A204.1 (cell line): ENCODE measurements around the gene CHD2.
"Not testable (repeated sequence)": the region's sequence is repeated elsewhere in the genome, so short reads cannot be mapped to it uniquely, and the experiment has no call there.

Experiments
- FAIRE-seq: peaks from 2 replicates; lab custom pipeline; 2012; peaks lifted over from hg19 to GRCh38; lab: Jason Lieb, UNC

CHD2 gene

GRCh38 chr15:93020976-93021772 lies 121.0 kb downstream of the CHD2 start:
- FAIRE-seq: no peak

GRCh38 chr15:93024293-93024692 lies 124.2 kb downstream of the CHD2 start:
- no peak for FAIRE-seq

DNA sequence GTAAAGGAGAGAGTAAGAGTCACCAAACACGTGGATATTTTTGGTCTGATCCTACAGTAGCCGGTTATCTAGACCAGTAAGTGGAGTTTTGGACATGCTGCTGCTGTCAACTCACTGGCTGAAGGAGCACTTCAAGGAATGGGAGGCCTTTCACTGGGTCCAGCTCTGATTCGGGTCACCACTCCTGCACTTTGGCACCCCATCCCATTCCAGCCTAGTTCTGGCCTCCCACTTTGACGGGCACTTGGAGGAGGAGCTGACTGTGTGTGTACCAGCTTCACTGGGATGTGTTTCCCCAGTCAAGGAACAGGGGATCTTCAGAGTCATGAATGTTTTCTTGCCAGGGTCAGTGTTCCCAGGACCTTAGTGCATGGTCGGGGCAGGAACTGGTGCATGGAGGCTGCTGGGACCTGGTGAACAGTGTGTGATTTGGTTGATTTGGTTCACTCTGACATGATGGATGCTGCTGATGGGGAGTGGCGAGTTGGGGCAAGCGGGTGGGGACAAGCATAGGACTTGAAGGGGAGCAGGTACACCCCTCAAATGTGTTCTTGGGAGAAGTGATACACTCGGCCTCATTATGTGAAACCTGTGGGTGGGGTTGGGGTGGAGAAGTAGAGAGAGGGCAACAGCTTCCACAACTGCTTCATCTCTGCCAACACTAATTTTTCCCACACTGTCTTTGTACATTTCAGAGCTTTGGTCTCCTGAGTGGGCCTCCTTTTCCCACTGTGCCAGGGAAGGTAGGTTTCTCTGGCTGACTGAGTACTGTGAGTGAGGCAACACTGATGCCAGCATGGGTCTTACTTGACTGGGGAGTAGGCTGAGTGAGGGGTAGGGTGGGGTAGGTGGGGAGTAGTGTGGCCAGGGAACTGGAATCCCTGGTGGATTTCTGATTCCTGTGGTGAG lies 124.8 kb downstream of the CHD2 start:
- no peak for FAIRE-seq

- no peak for FAIRE-seq
Observed at GRCh38 chr15:93025625-93025982, 125.5 kb downstream of the CHD2 start.

GRCh38 chr15:93026380-93026817 lies 126.3 kb downstream of the CHD2 start:
- no peak for FAIRE-seq

- FAIRE-seq: no peak
Observed at GRCh38 chr15:93027413-93027812, 127.3 kb downstream of the CHD2 start.

- FAIRE-seq: no peak
Observed at GRCh38 chr15:93028111-93028631, 128.0 kb downstream of the CHD2 start.

DNA sequence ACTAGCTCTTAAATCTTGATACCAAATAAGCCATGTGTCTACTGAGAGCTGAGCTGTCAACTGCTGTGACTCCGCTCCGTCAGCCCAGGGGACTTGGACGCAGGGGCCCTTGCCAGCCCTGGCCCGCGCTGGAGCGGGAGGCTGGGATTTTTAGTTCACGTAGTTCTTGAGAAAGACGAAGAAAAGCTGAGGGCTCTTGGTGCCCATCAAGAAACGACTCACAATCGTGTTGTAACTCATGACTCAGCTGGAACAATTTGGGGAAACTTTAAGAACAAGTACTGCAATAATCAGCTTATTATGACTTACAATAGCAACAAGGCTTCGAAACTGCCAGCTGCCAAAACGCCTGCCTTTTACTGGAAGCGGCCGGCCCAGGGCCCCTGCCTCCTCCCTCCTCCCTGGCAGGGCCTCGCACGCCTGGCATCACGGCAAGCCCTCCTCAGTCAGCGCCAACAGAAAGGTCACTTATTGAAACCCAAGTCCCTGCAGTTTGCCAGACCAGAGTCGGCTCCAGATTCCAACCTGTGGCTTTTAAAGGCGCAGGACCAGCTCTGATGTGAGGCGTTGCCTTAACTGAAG lies 128.6 kb downstream of the CHD2 start:
- FAIRE-seq: no peak

DNA sequence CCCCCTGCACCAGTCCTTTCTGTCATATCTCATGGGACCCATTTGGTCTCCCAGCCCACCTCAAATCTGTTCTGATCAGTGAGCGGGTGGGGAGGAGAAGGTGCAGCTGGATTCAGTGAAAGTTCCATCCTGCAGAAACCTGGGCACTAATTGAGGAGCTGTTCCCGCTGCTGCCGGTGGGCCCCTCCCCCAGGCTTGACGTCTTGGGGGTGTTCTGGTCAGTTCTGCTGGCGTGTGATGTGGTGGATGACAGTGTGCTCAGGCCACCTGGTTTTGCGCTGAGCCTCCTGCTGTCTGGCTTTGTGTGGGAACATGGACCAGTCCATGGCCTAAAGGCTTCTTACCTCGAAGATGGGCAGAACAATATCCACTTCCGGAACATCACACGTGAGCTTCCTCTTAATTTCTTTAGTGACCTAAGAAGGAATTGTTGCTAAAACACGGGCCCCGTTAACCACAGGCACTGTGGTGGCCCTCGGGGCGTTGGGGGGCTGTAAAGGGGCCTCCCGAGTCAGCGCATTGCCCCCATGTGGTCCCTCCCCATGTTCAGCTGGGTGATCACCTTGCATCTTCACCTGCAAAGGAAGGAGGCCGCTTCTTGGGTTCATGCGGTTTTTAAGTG lies 129.2 kb downstream of the CHD2 start:
- FAIRE-seq: no peak

- FAIRE-seq: no peak
Observed at GRCh38 chr15:93029836-93030429, 129.8 kb downstream of the CHD2 start.

DNA sequence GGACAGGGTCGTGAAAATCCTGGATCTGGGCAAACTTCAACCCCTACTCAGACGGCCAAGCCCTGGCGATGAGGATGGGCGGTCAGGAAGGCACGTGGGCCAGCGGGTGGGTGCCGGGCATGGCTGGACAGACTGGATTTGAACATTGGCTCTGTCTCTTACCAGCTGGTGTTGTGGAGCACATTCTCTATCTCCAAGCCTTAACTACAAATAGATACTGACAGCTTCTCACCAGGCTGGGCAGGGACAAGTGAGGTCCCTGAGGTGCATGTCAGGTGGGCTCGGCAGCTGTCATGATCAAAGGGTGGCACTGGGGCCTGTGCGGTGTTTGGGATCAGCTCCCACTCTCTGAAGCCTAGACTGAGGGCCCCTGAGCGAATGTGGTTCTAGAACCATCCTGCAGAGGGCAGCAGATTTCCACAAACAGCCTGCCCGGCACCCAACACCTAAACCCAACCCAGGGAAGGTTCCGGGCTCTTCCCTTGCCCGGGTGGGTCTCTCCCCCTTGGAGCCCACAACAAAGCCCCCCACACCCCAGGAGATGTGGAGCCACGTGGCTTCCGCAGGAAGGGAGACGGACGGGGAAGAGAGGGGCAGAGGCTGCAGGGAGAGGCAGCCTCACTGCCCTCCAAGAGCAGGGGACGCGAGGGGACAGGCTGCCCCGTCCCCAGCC lies 130.4 kb downstream of the CHD2 start:
- FAIRE-seq: no peak

DNA sequence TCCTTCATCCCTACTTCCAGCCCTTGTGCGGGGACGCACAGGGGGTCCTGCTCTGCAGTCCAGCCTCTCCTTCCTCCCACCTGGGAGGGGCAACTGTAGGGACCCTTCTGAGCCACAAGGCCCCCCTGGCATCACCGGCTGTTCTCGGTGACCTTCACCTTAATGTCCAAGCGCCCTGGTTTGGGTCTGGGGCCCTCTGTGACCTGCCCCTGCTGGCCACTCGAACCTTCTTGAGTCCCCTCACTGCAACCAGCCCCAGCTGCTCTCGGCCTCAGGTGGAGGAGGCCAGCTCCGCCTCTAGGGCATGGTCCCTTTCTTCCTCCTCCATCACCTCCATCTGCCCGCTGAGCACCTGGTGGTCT lies 131.0 kb downstream of the CHD2 start:
- no peak for FAIRE-seq

GRCh38 chr15:93031557-93032384 lies 131.6 kb downstream of the CHD2 start:
- not testable (repeated sequence) for FAIRE-seq

DNA sequence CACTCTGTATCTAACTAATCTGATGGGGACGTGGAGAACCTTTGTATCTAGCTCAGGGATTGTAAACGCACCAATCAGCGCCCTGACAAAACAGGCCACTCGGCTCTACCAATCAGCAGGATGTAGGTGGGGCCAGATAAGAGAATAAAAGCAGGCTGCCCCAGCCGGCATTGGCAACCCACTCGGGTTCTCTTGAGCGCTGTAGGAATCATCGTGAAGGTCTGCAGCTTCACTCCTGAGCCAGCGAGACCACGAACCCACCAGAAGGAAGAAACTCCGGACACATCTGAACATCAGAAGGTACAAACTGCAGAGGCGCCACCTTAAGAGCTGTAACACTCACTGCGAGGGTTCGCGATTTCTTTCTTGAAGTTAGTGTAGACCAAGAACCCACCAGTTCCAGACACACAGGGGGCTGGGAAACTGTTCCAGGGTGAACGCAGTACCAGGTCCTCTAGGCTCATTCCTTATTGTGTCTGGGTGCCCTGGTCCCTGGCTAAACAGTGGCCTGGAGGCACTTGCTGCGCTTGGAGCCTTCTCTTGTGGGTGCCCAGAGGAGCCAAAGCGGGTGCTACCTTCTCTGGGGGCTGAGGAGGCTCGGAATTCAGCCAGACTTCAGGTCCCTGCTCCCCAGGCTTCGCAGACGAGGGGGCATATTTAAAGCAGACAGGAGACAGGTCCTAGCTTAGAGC lies 132.5 kb downstream of the CHD2 start:
- not testable (repeated sequence) for FAIRE-seq

GRCh38 chr15:93033434-93034045 lies 133.4 kb downstream of the CHD2 start:
- no peak for FAIRE-seq

- FAIRE-seq: no peak
Observed at GRCh38 chr15:93034512-93034911, 134.4 kb downstream of the CHD2 start.

GRCh38 chr15:93035092-93035915 lies 135.2 kb downstream of the CHD2 start:
- no peak for FAIRE-seq
